HFFc6 (cell line): ENCODE measurements around the gene LYL1. TPM values are rescaled to one million over a fixed set of nuclear protein-coding genes. Genes with fewer than 3 reads are reported as not detected.

Source experiments
- DNase-seq: peaks from one replicate; pipeline ENCODE4 v3.0.0-alpha.2; 2018
- H3K27ac Mint-ChIP-seq: 2 replicates; pipeline ENCODE4 v1.8.0; 2020; ENCODE audit warnings: mild to moderate bottlenecking, mixed read lengths
- H3K27me3 Mint-ChIP-seq: 2 replicates; pipeline ENCODE4 v1.8.0; 2021; ENCODE audit warnings: mild to moderate bottlenecking, moderate library complexity, mixed read lengths; ENCODE audit not compliant: insufficient read depth
- H3K36me3 Mint-ChIP-seq: 2 replicates; pipeline ENCODE4 v1.8.0; 2021; ENCODE audit warnings: low read depth, mixed read lengths
- H3K4me1 Mint-ChIP-seq: 2 replicates; pipeline ENCODE4 v1.8.0; 2020; ENCODE audit warnings: low read depth, mixed read lengths
- H3K4me3 Mint-ChIP-seq: 2 replicates; pipeline ENCODE4 v1.8.0; 2020; ENCODE audit warnings: mild to moderate bottlenecking, moderate library complexity, mixed read lengths
- H3K9me3 Mint-ChIP-seq: 2 replicates; pipeline ENCODE4 v1.8.0; 2020; ENCODE audit warnings: mild to moderate bottlenecking, mixed read lengths
- CTCF ChIP-seq: fragments of 200-600 bp; sonication (generic); IDR thresholded peaks from 2 replicates; pipeline ENCODE4 v1.5.0; 2021; ENCODE audit warnings: antibody characterized with exemption, mild to moderate bottlenecking
- total RNA-seq, 6 experiments: library from RNA; stranded (reverse); fragmentation: NEBNext Ultra II Directional; extraction: Animal tissue kit (Norgen Biotek cat#: 25700); gene quantifications; 2 replicates in 1 of 6; 3 replicates in 5 of 6; pipeline ENCODE4 v1.2.3, GENCODE V29; 2021

Gene LYL1
- total RNA-seq, 6 experiments from 2014 or later: 1.5 to 5.1 (median 4.2) TPM

GRCh38 chr19:13083008-13083404 lies 19.7 kb downstream of the LYL1 start:
- peaks cover 13% of the 10 kb centered on the region; the same call in 1 of the 2 replicates for H3K36me3 Mint-ChIP-seq
- DNase-seq: no peak
- no peak overlapping the region for H3K4me3 Mint-ChIP-seq
- H3K27ac Mint-ChIP-seq: no peak overlapping the region
- H3K27me3 Mint-ChIP-seq: peaks cover 8% of the 10 kb centered on the region
- no peak for TF ChIP-seq CTCF
- H3K9me3 Mint-ChIP-seq: no peaks in the 10 kb centered on the region
- peaks cover 16% of the 10 kb centered on the region for H3K4me1 Mint-ChIP-seq

GRCh38 chr19:13082192-13083007 lies 20.3 kb downstream of the LYL1 start:
- peaks cover 16% of the 10 kb centered on the region for H3K4me1 Mint-ChIP-seq
- peaks cover 8% of the 10 kb centered on the region for H3K27me3 Mint-ChIP-seq
- no peak overlapping the region for H3K27ac Mint-ChIP-seq
- peaks cover 13% of the 10 kb centered on the region; the same call in 1 of the 2 replicates for H3K36me3 Mint-ChIP-seq
- TF ChIP-seq CTCF: peak; percentile 49
- H3K9me3 Mint-ChIP-seq: no peaks in the 10 kb centered on the region
- no peak for DNase-seq
- no peak overlapping the region for H3K4me3 Mint-ChIP-seq

- H3K36me3 Mint-ChIP-seq: peaks cover 12% of the 10 kb centered on the region; the same call in 1 of the 2 replicates
- peaks cover 6% of the 10 kb centered on the region for H3K27me3 Mint-ChIP-seq
- no peak overlapping the region for H3K4me3 Mint-ChIP-seq
- H3K27ac Mint-ChIP-seq: peak overlapping the region; percentile 40; the same call in 1 of the 2 replicates
- no peak for DNase-seq
- H3K9me3 Mint-ChIP-seq: no peaks in the 10 kb centered on the region
- peaks cover 16% of the 10 kb centered on the region for H3K4me1 Mint-ChIP-seq
- no peak for TF ChIP-seq CTCF
Observed at GRCh38 chr19:13079542-13079986, 23.1 kb downstream of the LYL1 start.

- peaks cover 16% of the 10 kb centered on the region for H3K4me1 Mint-ChIP-seq
- DNase-seq: no peak
- TF ChIP-seq CTCF: no peak
- no peaks in the 10 kb centered on the region for H3K9me3 Mint-ChIP-seq
- H3K27me3 Mint-ChIP-seq: peaks cover 5% of the 10 kb centered on the region
- H3K4me3 Mint-ChIP-seq: no peak overlapping the region
- peaks cover 10% of the 10 kb centered on the region; the same call in 1 of the 2 replicates for H3K36me3 Mint-ChIP-seq
- peak overlapping the region; percentile 40; the same call in 1 of the 2 replicates for H3K27ac Mint-ChIP-seq
Observed at GRCh38 chr19:13078897-13079541, 23.6 kb downstream of the LYL1 start.

GRCh38 chr19:13078381-13078780 lies 24.3 kb downstream of the LYL1 start:
- Mint-ChIP-seq H3K4me1 (peaks cover 16% of the 10 kb centered on the region), H3K27me3 (peaks cover 5% of the 10 kb centered on the region)

More at GRCh38 chr19:13078381-13078780, 24.3 kb downstream of the LYL1 start:
- Mint-ChIP-seq H3K9me3 (no peaks in the 10 kb centered on the region), H3K27ac (no peak overlapping the region), H3K4me3 (no peak overlapping the region), H3K36me3 (peaks cover 16% of the 10 kb centered on the region; the same call in 1 of the 2 replicates)
- no peak for TF ChIP-seq CTCF
- DNase-seq: no peak
